Tibial nerve (tissue), 4 donors: ENCODE data around the gene GABRG3.

ENCODE experiments used
- CTCF ChIP-seq, 5 experiments: fragments of 200-600 bp in 3 of 5; fragments of 450-650 bp in 2 of 5; sonication (generic) in 3 of 5; IDR thresholded peaks; one replicate each; pipeline ENCODE4 v1.5.1; 2016 to 2019; ENCODE audit warnings: antibody characterized with exemption in 5 of 5, mild to moderate bottlenecking in 3 of 5, moderate library complexity in 2 of 5
- EP300 ChIP-seq, 2 donors: sonication (generic); formaldehyde crosslinking; IDR thresholded peaks; one replicate each; pipeline ENCODE4 v1.6.1; 2017; ENCODE audit warnings: antibody characterized with exemption in 2 of 2, mild to moderate bottlenecking in 1 of 2
- POLR2A ChIP-seq, 2 donors: fragments of 450-650 bp; IDR thresholded peaks; one replicate each; pipeline ENCODE4 v1.6.1; 2017; ENCODE audit warnings: antibody characterized with exemption in 2 of 2, mild to moderate bottlenecking in 2 of 2, moderate library complexity in 2 of 2

GRCh38 chr15:27398631-27399161 lies 427.7 kb downstream of the GABRG3 start:
- TF ChIP-seq POLR2A (IDR thresholded peaks at IDR 0.05) (no peak), CTCF (IDR thresholded peaks at IDR 0.05) (no peak), EP300 (IDR thresholded peaks at IDR 0.05) (no peak)
